Rectal smooth muscle tissue (tissue), 1 donor: Measurements from ENCODE around the gene DUSP16.

Experiments
- H3K27ac ChIP-seq: one replicate; pipeline ENCODE4 v1.7.0; 2013; ENCODE audit warnings: low read depth, low read length, inconsistent platforms
- H3K27me3 ChIP-seq: one replicate; pipeline ENCODE4 v1.7.0; 2013; ENCODE audit warnings: low read length; ENCODE audit not compliant: control insufficient read depth, insufficient read depth
- H3K36me3 ChIP-seq: one replicate; pipeline ENCODE4 v1.7.0; 2013; ENCODE audit warnings: low read length; ENCODE audit not compliant: control insufficient read depth, insufficient read depth
- H3K4me1 ChIP-seq: one replicate; pipeline ENCODE4 v1.7.0; 2013; ENCODE audit warnings: low read length; ENCODE audit not compliant: control insufficient read depth, insufficient read depth
- H3K4me3 ChIP-seq: one replicate; pipeline ENCODE4 v1.7.0; 2013; ENCODE audit warnings: low read length
- H3K9ac ChIP-seq: one replicate; pipeline ENCODE4 v1.7.0; 2013; ENCODE audit warnings: low read length

The DUSP16 gene

DNA sequence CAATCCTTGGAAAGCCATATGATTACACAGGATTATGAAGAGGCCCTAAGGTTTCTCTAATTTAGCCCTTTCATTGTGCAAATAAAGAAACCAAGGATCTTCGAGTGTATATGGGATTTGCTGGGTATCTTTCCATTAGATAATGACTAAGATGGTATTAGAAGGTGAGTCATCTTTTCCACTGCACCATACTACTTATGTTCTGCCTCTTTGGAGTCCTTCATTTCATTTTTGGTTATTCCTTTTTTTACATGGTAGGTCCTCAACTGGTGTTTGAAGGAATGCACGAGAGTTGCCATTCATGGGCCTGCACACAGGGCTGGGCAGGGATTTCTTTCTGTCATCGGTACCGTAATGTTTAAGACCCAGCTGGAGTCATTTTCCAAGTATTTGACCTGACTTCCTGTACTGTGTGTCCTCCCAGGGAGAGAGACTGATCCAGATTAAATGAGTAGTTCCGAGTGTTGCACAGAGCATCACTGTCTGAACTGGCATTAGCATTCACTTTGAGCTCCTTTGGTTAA lies 120.1 kb downstream of the DUSP16 start:
- H3K4me3 ChIP-seq = no peak overlapping the region
- H3K27ac ChIP-seq = peak overlapping the region; percentile 27
- no peaks in the 10 kb centered on the region for H3K36me3 ChIP-seq
- peaks cover 3% of the 10 kb centered on the region for H3K4me1 ChIP-seq
- no peaks in the 10 kb centered on the region for H3K27me3 ChIP-seq
- no peak overlapping the region for H3K9ac ChIP-seq

DNA sequence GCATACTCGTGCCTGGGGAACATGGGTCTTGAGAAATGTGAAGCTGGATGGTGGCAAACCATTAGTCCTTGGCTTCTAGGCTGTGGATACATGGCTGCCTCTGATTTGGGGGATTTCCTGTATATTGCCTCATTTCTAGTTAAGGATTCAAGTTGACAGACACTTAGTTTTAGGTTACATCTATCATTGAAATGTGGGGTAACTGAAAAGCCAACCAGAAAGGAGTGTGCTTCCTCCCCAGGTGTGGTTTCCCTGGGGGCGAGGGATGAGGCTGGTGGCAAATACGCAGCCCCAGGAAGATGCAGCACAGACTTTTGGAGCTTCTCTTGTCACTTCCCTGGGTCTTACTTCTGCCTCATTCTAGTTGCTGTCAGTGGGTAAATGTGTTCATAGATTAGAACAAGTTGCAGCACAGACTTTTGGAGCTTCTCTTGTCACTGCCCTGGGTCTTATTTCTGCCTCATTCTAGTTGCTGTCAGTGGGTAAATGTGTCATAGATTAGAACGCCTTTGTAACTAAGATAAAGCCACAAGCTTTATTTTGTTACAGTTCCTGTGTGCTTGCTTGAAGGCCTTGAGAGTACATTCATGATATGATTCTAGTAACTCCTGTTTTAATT lies 120.7 kb downstream of the DUSP16 start:
- H3K4me1 ChIP-seq = peaks cover 3% of the 10 kb centered on the region
- no peaks in the 10 kb centered on the region for H3K27me3 ChIP-seq
- H3K9ac ChIP-seq = no peak overlapping the region
- no peak overlapping the region for H3K4me3 ChIP-seq
- H3K36me3 ChIP-seq = no peaks in the 10 kb centered on the region
- no peak overlapping the region for H3K27ac ChIP-seq

DNA sequence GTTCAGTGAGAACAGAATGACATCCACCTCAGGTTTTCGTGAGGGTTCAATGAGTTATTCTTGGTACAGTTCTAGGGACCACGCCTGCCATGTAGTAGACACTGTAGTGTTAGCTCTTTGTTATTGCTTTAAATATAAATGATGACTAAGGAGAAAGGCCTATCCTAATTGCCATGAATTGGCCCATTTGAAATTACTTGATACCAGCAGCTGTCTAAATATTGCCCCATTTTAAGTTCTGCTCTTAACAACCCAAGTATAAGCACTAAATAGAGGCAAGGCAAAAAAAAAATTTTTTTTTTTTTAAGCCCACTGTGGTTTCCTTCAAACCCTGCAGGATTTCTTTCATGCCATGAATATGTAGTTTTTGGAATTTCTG lies 121.2 kb downstream of the DUSP16 start:
- peaks cover 3% of the 10 kb centered on the region for H3K4me1 ChIP-seq
- H3K4me3 ChIP-seq = no peak overlapping the region
- H3K9ac ChIP-seq = no peak overlapping the region
- H3K36me3 ChIP-seq = no peaks in the 10 kb centered on the region
- no peaks in the 10 kb centered on the region for H3K27me3 ChIP-seq
- no peak overlapping the region for H3K27ac ChIP-seq

DNA sequence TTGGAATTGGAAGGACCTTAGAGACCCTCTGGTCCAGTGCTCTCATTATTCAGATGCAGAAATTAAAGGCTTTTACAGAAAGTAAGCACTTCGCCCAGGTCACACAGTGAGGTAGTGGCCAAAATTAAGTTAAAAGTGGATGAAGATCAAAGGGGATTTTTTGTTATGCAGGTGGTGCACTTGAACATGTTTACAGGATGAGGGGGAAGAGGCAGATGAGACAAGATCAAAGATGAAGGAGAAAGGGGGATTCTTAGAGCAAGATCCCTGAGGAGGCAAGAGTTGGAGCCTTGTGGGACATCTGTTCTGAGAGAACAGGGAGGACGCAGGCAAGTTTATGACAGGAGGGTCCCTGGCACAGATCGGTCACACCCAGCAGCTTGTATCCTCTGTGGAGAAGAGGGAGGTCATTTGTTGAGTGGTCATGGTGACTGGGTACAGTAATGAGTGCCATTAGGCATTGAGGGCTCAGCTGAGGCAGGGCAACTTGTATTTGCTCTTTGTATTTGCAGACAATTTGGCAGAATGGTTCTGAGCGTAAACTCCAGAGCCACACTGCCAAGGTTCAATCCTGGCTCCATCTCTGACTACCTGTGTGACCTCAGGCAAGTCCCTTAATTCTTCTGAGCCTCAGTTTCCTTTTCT lies 121.8 kb downstream of the DUSP16 start:
- Histone ChIP-seq H3K4me3 (no peak overlapping the region), H3K9ac (no peak overlapping the region), H3K27ac (no peak overlapping the region), H3K4me1 (peaks cover 3% of the 10 kb centered on the region), H3K27me3 (no peaks in the 10 kb centered on the region), H3K36me3 (no peaks in the 10 kb centered on the region)

DNA sequence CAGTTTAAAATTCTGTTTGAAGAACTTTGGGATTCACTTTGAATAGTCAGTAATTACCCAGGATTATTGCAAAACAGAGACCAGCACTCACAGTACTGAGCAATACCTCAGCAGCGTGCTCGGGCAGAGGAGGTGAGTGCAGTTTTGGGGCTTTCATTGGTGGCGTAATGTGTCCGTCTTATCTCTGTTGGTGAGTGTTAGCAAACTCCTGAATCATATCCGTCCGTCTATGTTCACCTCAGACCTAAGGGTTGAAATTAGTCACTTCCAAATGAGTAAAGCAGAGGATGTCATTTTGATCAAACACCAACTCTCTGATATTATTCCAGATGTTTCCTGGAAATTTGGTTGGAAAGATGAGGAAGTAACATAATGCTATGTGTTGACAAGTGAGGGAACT lies 123.0 kb downstream of the DUSP16 start:
- H3K27me3 ChIP-seq = no peaks in the 10 kb centered on the region
- peaks cover 3% of the 10 kb centered on the region for H3K4me1 ChIP-seq
- H3K4me3 ChIP-seq = no peak overlapping the region
- H3K36me3 ChIP-seq = peaks cover 3% of the 10 kb centered on the region
- no peak overlapping the region for H3K27ac ChIP-seq
- H3K9ac ChIP-seq = no peak overlapping the region

DNA sequence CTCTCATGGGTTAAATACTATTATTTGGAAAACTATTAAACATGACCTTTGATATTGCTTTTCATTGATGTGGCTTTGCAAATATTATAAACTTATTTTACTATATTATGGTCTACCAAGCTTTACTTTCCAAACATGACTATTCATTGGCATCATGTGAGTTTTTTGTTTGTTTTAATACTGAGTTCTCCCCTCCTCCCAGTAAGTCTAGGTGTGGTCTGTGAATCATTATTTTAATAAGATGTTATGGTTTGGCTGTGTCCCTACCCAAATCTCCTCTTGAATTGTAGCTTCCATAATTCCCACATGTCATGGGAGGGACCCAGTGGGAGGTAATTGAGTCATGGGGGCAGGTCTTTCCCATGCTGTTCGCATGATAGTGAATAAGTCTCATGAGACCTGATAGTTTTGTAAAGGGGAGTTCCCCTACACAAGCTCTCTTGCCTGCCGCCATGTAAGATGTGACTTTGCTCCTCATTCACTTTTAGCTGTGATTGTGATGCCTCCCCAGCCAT lies 125.8 kb downstream of the DUSP16 start:
- peaks cover 3% of the 10 kb centered on the region for H3K4me1 ChIP-seq
- no peak overlapping the region for H3K9ac ChIP-seq
- H3K4me3 ChIP-seq = no peak overlapping the region
- peaks cover 3% of the 10 kb centered on the region for H3K36me3 ChIP-seq
- no peak overlapping the region for H3K27ac ChIP-seq
- H3K27me3 ChIP-seq = no peaks in the 10 kb centered on the region

DNA sequence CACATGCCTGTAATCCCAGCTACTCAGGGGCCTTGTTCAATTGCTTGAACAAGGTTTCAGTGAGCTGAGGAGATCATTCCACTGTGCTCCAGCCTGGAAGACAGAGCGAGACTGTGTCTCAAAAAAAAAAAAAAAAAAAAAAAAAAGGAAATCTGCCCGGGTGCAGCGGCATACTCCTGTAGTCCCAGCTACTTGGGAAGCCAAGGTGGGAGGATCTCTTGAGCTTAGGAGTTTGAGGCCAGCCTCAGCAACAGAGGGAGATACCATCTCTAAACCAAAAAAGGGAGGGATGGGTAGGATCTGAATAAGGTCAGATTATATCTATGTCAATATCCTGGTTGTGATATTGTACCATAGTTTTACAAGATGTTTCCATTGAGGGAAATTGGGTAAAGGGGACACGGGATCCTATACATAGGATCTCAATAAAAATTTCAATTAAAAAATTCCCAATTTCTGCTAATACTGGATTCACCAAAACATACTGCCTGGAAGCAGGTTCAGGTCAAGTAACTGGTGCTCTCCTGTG lies 129.4 kb downstream of the DUSP16 start:
- no peak overlapping the region for H3K27ac ChIP-seq
- H3K9ac ChIP-seq = no peak overlapping the region
- H3K4me1 ChIP-seq = peaks cover 3% of the 10 kb centered on the region
- H3K27me3 ChIP-seq = no peaks in the 10 kb centered on the region
- peaks cover 3% of the 10 kb centered on the region for H3K36me3 ChIP-seq
- no peak overlapping the region for H3K4me3 ChIP-seq

DNA sequence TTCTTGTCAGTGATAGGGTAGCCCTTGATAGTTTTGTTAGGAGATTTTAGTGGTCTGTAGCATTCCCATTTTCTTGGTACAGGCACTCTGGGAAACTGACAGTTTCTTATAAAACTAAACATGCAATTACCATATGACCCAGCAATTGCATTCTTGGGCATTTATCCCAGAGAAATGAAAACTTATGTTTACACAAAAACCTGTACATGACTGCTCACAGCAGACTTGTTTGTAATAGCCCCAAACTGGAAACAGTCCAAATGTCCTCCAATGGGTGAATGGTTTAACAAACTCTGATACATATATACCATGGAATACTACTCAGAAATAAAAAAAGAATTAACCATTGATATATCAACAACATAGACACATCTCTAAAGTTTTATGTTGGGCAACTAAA lies 130.3 kb downstream of the DUSP16 start:
- H3K4me1 ChIP-seq = peaks cover 3% of the 10 kb centered on the region
- H3K27ac ChIP-seq = no peak overlapping the region
- H3K27me3 ChIP-seq = no peaks in the 10 kb centered on the region
- no peak overlapping the region for H3K9ac ChIP-seq
- peaks cover 3% of the 10 kb centered on the region for H3K36me3 ChIP-seq
- no peak overlapping the region for H3K4me3 ChIP-seq

DNA sequence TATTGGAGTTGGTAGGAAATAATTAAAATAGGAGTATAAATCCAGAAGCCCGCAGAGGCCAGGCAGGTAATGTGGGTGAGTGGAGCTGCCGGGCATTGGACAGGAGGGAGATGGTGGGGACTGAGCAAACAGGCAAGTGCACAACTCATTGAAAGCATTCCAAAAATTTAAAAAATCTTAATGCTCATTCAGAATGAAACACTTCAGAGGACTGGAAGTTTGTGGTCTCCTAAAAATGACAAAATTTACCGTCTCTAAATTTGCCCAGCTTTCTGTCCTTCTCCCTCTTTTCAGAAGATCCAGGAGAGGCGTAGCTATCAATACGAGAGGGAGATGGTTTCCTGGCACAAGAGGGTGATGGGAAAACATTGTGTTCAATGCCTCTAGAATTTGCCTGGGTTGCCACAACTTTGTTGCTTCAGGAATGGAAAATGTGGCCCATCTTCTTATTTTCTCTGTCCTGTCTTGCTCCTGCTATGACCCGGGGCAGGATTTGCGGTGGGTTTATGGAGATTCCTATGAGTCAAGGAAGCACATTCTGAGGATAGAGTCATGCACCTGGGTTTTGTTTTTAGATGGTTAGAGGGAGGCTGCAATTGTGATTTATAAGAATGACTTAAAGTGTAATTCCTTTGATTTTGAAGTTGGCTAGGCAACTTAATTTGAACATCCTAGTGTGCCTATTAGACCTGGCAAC lies 133.6 kb downstream of the DUSP16 start:
- H3K4me1 ChIP-seq = peaks cover 10% of the 10 kb centered on the region
- no peaks in the 10 kb centered on the region for H3K27me3 ChIP-seq
- H3K4me3 ChIP-seq = no peak overlapping the region
- no peaks in the 10 kb centered on the region for H3K36me3 ChIP-seq
- no peak overlapping the region for H3K27ac ChIP-seq
- H3K9ac ChIP-seq = no peak overlapping the region

DNA sequence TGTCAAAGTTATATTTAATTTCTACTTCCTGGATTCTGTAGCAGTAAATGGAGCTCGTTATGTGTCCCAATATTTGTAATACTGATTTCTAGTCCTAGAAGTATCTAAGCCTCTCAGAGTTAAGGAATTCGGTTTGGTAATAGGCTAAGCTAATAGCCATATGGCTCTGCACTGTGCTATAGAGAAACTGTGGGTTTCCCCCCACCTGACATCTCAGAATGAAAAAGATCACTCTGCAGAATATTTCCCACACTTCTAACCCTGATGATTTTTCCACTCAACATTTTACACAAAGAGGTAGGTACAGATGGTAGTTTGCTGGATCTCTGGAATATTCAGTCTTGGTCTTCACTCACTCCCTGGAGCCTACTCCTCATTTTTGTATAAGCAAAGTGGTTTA lies 134.6 kb downstream of the DUSP16 start:
- Histone ChIP-seq H3K4me1 (peaks cover 10% of the 10 kb centered on the region), H3K4me3 (no peak overlapping the region), H3K27ac (no peak overlapping the region), H3K36me3 (no peaks in the 10 kb centered on the region), H3K9ac (no peak overlapping the region), H3K27me3 (no peaks in the 10 kb centered on the region)

DNA sequence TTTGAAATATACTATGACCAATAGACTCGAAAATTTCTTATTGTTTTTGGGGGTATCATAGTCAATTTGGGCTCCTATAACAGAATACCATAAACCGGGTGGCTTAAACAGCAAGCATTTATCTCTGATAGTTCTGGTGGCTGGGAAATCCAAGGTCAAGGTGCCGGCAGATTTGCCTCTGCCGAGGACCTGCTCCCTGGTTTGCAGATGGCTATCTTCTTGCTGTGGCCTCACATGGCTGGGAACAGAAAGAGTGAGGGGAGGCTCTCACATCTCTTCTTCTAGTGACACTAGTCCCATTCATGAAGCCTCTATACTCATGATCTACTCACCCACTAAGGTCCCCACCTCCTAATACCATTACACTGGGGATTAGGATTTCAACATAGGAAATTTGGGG lies 135.1 kb downstream of the DUSP16 start:
- H3K9ac ChIP-seq = no peak overlapping the region
- peaks cover 7% of the 10 kb centered on the region for H3K4me1 ChIP-seq
- H3K27me3 ChIP-seq = no peaks in the 10 kb centered on the region
- no peak overlapping the region for H3K4me3 ChIP-seq
- no peaks in the 10 kb centered on the region for H3K36me3 ChIP-seq
- H3K27ac ChIP-seq = no peak overlapping the region

DNA sequence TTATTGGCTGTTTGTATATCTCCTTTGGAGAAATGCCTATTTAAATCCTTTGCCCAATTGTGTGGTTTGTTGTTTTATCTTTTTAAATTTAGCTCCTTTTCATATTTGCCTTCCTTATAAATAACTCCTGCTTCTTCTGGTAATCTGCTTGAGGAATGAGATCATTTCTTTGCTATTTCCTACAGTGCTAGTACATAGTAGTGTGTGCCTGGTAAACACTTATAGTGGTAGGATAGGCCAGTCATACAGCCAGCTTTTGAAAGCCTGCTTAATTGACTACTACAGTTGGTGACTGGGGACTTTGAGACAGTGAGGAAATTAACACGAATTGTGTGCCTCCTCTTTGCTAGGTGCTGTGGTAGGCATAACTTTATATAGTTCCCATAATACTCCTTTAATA lies 137.0 kb downstream of the DUSP16 start:
- H3K4me1 ChIP-seq = peaks cover 7% of the 10 kb centered on the region
- H3K27ac ChIP-seq = no peak overlapping the region
- H3K9ac ChIP-seq = no peak overlapping the region
- H3K36me3 ChIP-seq = no peaks in the 10 kb centered on the region
- H3K4me3 ChIP-seq = no peak overlapping the region
- no peaks in the 10 kb centered on the region for H3K27me3 ChIP-seq
